Activated CD8-positive, alpha-beta T cell treated with anti-CD3 and anti-CD28 coated beads, Interleukin-2, amount 10 ng/mL, durations not matched to agents 7 days and 5 days (primary cell): Measurements from ENCODE around the gene RFPL1. TPM values are rescaled to one million over a fixed set of nuclear protein-coding genes. Genes with fewer than 3 reads are reported as not detected.

ENCODE experiments used
- total RNA-seq, 2 experiments: library from RNA; stranded (reverse); gene quantifications; one replicate each; pipeline ENCODE4 v1.2.3, GENCODE V29; 2021

The RFPL1 gene
- total RNA-seq, 2 experiments from 2014 or later = not detected

Other genes with a start within 250 kb of the RFPL1 start
- not detected for gene EMID1, start 232.7 kb upstream of the RFPL1 start, total RNA-seq
- 10 to 100 TPM; 30.0 to 34.7 TPM for gene RHBDD3, start 170.6 kb upstream of the RFPL1 start, total RNA-seq
- gene EWSR1, start 170.3 kb upstream of the RFPL1 start, total RNA-seq = 100 to 1,000 TPM; 323 to 326 TPM
- gene GAS2L1, start 131.9 kb upstream of the RFPL1 start, total RNA-seq = 10 to 100 TPM; 10.9 to 11.4 TPM
- gene RASL10A, start 122.9 kb upstream of the RFPL1 start, total RNA-seq = 1 to 10 TPM; 1.4 to 1.6 TPM
- 10 to 100 TPM; 77.7 to 84.7 TPM for gene AP1B1, start 50.0 kb upstream of the RFPL1 start, total RNA-seq
- 1 to 10 TPM; 4.2 to 4.7 TPM for gene NEFH, start 41.6 kb downstream of the RFPL1 start, total RNA-seq
- gene THOC5, start 115.2 kb downstream of the RFPL1 start, total RNA-seq = 10 to 100 TPM; 53.1 to 60.7 TPM
- 10 to 100 TPM; 35.7 to 38.2 TPM for gene NIPSNAP1, start 142.5 kb downstream of the RFPL1 start, total RNA-seq
- gene NF2, start 165.1 kb downstream of the RFPL1 start, total RNA-seq = 10 to 100 TPM; 60.6 to 61.2 TPM